Measurements from ENCODE around the gene UNC80. TPM values are rescaled to one million over a fixed set of nuclear protein-coding genes. Genes with fewer than 3 reads are reported as not detected.

Gene UNC80
- total RNA-seq, 4 donors from 2014 or later: under 0.01 to 0.67 (median 0.06) TPM

GRCh38 chr2:209878701-209879100, 107.1 kb downstream of the UNC80 start:
- ATAC-seq: no peak
- no peaks in the 10 kb centered on the region for H3K9me3 ChIP-seq
- no peak overlapping the region for H3K4me3 ChIP-seq
- TF ChIP-seq CTCF (IDR thresholded peaks at IDR 0.05) (no peak), POLR2A (IDR thresholded peaks at IDR 0.05) (no peak), EP300 (IDR thresholded peaks at IDR 0.05) (no peak), POLR2AphosphoS5 (IDR thresholded peaks at IDR 0.05) (no peak)
- 81 to 92% methylated on average over 2 to 4 of the region's 4 CpGs for WGBS, 2 donors (ENCODE audit: low coverage in 1 of 2)
- no peaks in the 10 kb centered on the region for H3K36me3 ChIP-seq
- no peaks in the 10 kb centered on the region for H3K27me3 ChIP-seq
- H3K4me1 ChIP-seq: peaks cover 0 to 6% (median 0%) of the 10 kb centered on the region in 3 donors
- no peak overlapping the region for H3K27ac ChIP-seq

- WGBS, 2 donors (ENCODE audit: low coverage in 1 of 2): 60 to 69% methylated on average over 1 of the region's 1 CpG
- TF ChIP-seq POLR2AphosphoS5 (IDR thresholded peaks at IDR 0.05) (no peak), EP300 (IDR thresholded peaks at IDR 0.05) (no peak), POLR2A (IDR thresholded peaks at IDR 0.05) (no peak), CTCF (IDR thresholded peaks at IDR 0.05) (no peak)
- Histone ChIP-seq H3K27me3 (no peaks in the 10 kb centered on the region), H3K36me3 (no peaks in the 10 kb centered on the region), H3K27ac (no peak overlapping the region), H3K4me1 (no peaks in the 10 kb centered on the region), H3K9me3 (peaks cover 0 to 6% (median 0%) of the 10 kb centered on the region in 3 donors), H3K4me3 (no peak overlapping the region)
- ATAC-seq: no peak
Measured at GRCh38 chr2:209900638-209901037, 129.0 kb downstream of the UNC80 start.

DNA sequence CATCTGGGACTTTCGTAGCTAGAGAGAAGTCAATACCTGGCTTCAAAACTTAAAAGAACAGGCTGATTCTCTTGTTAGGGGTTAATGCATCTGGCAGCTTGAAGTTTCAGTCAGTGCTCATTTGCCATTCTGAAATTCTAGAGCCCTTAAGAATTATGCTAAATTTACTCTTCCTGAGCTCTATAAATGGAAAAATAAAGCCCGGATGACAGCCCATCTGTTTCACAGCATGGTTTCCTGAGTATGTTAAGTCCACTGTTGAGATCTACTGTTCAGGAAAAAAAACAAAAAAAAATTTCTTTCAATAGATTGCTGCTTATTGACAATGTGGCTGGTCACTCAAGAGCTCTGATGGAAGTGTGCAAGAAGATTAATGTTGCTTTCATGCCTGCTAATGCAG, 129.5 kb downstream of the UNC80 start:
- no peak for TF ChIP-seq EP300 (IDR thresholded peaks at IDR 0.05)
- TF ChIP-seq CTCF (IDR thresholded peaks at IDR 0.05): no peak
- no peak for TF ChIP-seq POLR2A (IDR thresholded peaks at IDR 0.05)
- no peak for TF ChIP-seq POLR2AphosphoS5 (IDR thresholded peaks at IDR 0.05)
- Histone ChIP-seq H3K27me3 (no peaks in the 10 kb centered on the region), H3K4me3 (no peak overlapping the region), H3K36me3 (no peaks in the 10 kb centered on the region), H3K27ac (no peak overlapping the region), H3K4me1 (no peaks in the 10 kb centered on the region), H3K9me3 (peaks cover 0 to 7% (median 0%) of the 10 kb centered on the region in 3 donors)
- WGBS, 2 donors (ENCODE audit: low coverage in 1 of 2): 48 to 74% methylated on average over 2 of the region's 2 CpGs
- no peak for ATAC-seq

- Histone ChIP-seq H3K9me3 (peaks cover 0 to 7% (median 0%) of the 10 kb centered on the region in 3 donors), H3K4me3 (no peak overlapping the region), H3K4me1 (no peaks in the 10 kb centered on the region), H3K27ac (no peak overlapping the region), H3K27me3 (no peaks in the 10 kb centered on the region), H3K36me3 (no peaks in the 10 kb centered on the region)
- 58 to 68% methylated on average over 2 of the region's 2 CpGs for WGBS, 2 donors (ENCODE audit: low coverage in 1 of 2)
- TF ChIP-seq POLR2AphosphoS5 (IDR thresholded peaks at IDR 0.05) (no peak), POLR2A (IDR thresholded peaks at IDR 0.05) (no peak), CTCF (IDR thresholded peaks at IDR 0.05) (no peak), EP300 (IDR thresholded peaks at IDR 0.05) (no peak)
- ATAC-seq: no peak
Measured at GRCh38 chr2:209905691-209906090, 134.1 kb downstream of the UNC80 start.

DNA sequence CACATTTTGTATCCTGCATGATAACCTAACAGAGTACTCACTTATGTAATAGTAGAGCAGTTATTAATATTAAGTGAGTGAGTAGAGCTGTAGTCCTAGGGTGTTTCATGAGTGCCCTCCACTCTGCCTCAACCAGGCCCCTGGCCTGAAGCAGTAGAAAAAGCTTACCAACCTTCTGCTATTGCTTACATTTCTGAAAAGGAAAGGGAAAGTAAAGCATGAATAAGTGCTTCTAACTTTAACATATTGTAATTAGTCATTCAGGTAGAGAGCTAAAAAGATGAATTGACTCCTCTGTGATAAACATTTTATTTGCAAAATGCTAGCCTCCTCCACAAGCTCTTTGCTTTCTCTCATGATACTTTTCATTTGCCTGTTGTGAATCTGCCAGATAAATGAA, 136.1 kb downstream of the UNC80 start:
- H3K27me3 ChIP-seq: no peaks in the 10 kb centered on the region
- H3K27ac ChIP-seq: no peak overlapping the region
- H3K4me1 ChIP-seq: no peaks in the 10 kb centered on the region
- TF ChIP-seq POLR2A (IDR thresholded peaks at IDR 0.05) (no peak), EP300 (IDR thresholded peaks at IDR 0.05) (no peak), CTCF (IDR thresholded peaks at IDR 0.05) (no peak), POLR2AphosphoS5 (IDR thresholded peaks at IDR 0.05) (no peak)
- H3K4me3 ChIP-seq: no peak overlapping the region
- ATAC-seq: no peak
- peaks cover 0 to 7% (median 0%) of the 10 kb centered on the region in 3 donors for H3K9me3 ChIP-seq
- no peaks in the 10 kb centered on the region for H3K36me3 ChIP-seq

All from gastroesophageal sphincter (tissue), 4 donors.